Measurements from ENCODE around the gene CCDC136.

DNA sequence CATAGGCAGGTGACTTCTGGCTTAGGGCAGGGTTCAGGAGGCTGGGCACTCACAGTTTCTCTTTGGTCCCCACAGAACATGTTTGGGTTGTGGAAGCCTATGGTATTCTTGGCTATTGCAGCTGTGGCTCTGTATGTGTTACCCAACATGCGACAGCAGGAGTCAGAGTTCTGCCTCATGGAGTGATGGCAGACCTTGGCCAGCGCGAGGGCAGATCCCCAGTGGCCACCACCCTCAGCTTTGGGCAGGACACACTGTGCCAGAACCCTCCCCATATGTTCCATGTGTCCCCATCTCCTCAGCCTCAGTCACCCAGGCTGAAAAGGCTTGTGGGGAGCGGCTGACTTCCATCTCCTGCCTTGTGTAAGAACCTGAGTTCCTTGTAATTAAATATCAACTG lies 30.0 kb downstream of the CCDC136 start:
- TF ChIP-seq ESRRG (CRISPR knock-in tag; IDR thresholded peaks at IDR 0.05) (no peak), TOX (CRISPR knock-in tag; IDR thresholded peaks at IDR 0.05; ENCODE audit: borderline replicate concordance) (no peak), ZNF8 (CRISPR knock-in tag; IDR thresholded peaks at IDR 0.05) (no peak), ZFP3 (CRISPR knock-in tag; IDR thresholded peaks at IDR 0.05) (no peak), RARB (CRISPR knock-in tag; IDR thresholded peaks at IDR 0.05) (no peak), SNAI2 (CRISPR knock-in tag; IDR thresholded peaks at IDR 0.05) (no peak), ZNF70 (CRISPR knock-in tag; IDR thresholded peaks at IDR 0.05) (no peak)
- TF ChIP-seq, protein P1, sequence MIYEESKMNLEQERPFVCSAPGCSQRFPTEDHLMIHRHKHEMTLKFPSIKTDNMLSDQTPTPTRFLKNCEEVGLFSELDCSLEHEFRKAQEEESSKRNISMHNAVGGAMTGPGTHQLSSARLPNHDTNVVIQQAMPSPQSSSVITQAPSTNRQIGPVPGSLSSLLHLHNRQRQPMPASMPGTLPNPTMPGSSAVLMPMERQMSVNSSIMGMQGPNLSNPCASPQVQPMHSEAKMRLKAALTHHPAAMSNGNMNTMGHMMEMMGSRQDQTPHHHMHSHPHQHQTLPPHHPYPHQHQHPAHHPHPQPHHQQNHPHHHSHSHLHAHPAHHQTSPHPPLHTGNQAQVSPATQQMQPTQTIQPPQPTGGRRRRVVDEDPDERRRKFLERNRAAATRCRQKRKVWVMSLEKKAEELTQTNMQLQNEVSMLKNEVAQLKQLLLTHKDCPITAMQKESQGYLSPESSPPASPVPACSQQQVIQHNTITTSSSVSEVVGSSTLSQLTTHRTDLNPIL (CRISPR knock-in tag; IDR thresholded peaks at IDR 0.05; ENCODE audit: low read depth): no peak
- TF ChIP-seq, protein P2, sequence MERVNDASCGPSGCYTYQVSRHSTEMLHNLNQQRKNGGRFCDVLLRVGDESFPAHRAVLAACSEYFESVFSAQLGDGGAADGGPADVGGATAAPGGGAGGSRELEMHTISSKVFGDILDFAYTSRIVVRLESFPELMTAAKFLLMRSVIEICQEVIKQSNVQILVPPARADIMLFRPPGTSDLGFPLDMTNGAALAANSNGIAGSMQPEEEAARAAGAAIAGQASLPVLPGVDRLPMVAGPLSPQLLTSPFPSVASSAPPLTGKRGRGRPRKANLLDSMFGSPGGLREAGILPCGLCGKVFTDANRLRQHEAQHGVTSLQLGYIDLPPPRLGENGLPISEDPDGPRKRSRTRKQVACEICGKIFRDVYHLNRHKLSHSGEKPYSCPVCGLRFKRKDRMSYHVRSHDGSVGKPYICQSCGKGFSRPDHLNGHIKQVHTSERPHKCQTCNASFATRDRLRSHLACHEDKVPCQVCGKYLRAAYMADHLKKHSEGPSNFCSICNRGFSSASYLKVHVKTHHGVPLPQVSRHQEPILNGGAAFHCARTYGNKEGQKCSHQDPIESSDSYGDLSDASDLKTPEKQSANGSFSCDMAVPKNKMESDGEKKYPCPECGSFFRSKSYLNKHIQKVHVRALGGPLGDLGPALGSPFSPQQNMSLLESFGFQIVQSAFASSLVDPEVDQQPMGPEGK (CRISPR knock-in tag; IDR thresholded peaks at IDR 0.05; ENCODE audit: borderline replicate concordance): no peak

Data from SK-N-SH treated with all-trans-retinoic acid at 6 μM for 48 hours (cell line).